NCI-H187 (cell line): ENCODE results near the gene GPR162.

ENCODE experiments used
- DNase-seq, 2 experiments: peaks; one replicate each; lab custom pipeline; 2025; lab: John Stamatoyannopoulos, UW

GPR162 gene

GRCh38 chr12:6837370-6838060 lies 15.9 kb downstream of the GPR162 start:
- no peak for DNase-seq

DNA sequence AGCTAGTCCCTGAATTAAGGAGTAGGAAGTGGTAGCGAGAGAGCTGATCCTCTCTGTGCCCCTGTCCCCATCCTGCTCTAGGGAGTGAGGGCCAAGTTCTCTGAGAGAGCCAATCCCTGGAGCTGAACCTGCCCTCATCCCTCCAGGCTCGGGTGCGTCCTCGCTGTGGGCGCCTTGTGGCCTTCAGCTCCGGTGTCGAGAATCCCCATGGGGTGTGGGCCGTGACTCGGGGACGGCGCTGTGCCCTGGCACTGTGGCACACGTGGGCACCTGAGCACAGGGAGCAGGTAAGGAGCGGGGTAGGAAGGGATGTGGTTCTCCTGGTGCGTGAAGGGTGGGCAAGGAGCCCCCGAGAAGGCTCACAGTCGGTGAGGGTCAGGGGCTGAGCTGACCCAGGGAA lies 17.2 kb downstream of the GPR162 start:
- DNase-seq: no peak

GRCh38 chr12:6839482-6840201 lies 18.0 kb downstream of the GPR162 start:
- DNase-seq: peak; percentile 54 to 80

DNA sequence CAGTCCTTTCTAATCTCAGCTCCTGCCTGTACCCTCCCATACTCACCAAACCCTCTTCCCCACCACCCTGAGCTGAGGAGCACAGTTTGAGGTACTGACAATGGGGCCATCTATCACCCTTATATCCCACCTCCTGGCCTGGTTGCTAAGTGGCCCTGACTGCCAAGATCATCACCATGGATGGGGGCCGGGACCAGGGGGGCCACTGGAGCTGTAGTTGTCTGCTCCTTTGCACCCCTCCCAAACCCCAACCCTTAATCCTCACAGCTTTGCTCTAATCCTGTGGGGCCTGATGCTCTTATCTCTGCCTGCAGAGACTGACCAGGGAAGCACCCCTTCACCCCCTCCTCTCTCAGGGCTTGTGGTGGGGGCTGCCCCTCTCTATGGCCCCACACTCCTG lies 18.7 kb downstream of the GPR162 start:
- DNase-seq: no peak

- no peak for DNase-seq
Measured at GRCh38 chr12:6840761-6841515, 19.3 kb downstream of the GPR162 start, which contains the start of gene GNB3. GNB3 (plus strand) TSS chr12:6840925; CDS start chr12:6841288, 363 bp downstream.

GRCh38 chr12:6842075-6842474 lies 20.5 kb downstream of the GPR162 start:
- DNase-seq: no peak

DNA sequence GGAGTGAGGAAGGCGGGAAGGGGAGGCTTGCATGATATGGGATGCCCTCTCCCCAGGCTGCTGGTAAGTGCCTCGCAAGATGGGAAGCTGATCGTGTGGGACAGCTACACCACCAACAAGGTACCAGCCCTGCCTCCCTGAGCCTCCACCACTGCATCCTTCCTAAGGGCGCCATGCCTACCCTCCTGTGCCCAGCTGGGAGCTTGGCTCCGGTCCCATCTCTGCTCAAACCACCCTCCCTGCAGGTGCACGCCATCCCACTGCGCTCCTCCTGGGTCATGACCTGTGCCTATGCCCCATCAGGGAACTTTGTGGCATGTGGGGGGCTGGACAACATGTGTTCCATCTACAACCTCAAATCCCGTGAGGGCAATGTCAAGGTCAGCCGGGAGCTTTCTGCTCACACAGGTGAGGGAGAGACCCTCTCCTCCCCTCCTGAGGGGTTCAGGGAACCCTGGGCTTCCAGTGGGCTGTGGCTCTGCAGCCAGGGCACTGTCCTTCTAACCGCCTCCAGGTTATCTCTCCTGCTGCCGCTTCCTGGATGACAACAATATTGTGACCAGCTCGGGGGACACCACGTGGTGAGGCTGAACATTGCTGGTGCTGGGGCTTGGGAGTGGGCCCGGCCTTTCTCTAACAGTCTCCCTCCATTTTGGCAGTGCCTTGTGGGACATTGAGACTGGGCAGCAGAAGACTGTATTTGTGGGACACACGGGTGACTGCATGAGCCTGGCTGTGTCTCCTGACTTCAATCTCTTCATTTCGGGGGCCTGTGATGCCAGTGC lies 21.7 kb downstream of the GPR162 start:
- DNase-seq: no peak

GRCh38 chr12:6845395-6845794 lies 23.8 kb downstream of the GPR162 start:
- DNase-seq: no peak

GRCh38 chr12:6846316-6846869 lies 24.8 kb downstream of the GPR162 start:
- no peak for DNase-seq

- DNase-seq: no peak
Measured at GRCh38 chr12:6847676-6848075, 26.1 kb downstream of the GPR162 start.

DNA sequence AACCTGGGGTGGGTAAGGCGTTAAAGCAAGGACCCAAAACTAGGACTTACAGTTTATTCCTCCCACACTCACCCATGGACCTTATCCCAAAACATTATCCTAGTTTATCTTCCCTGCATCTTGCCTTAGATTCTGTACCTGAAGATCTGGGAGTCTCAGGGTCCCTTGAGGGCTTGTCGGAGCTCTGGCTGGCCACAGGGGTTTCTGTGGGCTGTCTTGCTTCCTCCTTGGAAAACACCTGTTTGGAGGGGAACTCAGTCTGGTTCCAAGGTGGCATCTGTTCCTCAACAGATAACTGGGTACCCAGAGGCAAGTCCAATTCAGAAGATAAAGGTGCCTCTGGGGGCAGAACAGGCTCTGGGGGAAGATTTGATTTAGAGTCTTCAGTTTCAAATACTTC lies 27.8 kb downstream of the GPR162 start:
- DNase-seq: no peak

DNA sequence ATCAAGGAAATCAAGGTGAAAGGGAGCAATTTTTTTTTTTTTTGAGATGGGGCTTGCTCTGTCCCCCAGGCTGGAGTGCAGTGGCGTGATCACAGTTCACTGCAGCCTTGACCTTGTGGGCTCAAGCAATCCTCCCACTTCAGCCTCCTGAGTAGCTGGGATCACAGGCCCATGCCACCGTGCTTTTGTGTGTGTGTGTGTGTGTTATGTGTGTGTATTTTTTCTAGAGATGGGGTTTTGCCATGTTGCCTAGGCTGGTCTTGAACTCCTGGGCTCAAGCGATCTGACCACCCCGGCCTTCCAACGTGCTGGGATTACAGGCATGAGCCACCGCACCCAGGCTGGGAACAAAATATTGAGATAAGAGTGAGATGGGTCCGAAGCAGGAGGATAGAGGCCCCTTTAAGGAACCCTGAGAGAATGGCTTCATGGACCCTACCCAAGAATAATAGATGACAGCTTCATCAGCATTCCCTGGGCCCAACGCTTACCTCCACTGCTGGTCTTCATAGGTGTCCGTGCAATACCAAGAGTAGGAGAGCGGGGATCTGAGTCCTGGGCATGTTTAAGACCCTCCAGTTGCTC lies 28.4 kb downstream of the GPR162 start:
- no peak for DNase-seq

DNA sequence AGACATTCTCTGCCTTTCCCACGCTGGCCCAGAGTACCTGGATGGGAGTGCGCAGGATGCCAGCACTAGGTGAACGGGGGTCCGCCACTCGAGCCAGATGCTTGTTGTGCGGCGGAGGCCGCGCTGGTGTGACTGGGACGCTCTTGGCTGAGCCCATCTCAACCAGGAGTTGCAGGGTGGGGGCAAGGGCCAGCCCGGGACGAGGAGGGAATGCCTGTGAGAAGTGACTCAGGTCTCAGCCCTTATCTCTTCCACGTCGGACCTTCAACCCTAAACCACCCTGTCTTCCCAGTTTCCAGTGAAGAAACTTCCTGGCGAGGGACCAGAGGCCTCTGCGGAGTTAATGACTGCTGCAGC lies 29.2 kb downstream of the GPR162 start:
- no peak for DNase-seq

DNA sequence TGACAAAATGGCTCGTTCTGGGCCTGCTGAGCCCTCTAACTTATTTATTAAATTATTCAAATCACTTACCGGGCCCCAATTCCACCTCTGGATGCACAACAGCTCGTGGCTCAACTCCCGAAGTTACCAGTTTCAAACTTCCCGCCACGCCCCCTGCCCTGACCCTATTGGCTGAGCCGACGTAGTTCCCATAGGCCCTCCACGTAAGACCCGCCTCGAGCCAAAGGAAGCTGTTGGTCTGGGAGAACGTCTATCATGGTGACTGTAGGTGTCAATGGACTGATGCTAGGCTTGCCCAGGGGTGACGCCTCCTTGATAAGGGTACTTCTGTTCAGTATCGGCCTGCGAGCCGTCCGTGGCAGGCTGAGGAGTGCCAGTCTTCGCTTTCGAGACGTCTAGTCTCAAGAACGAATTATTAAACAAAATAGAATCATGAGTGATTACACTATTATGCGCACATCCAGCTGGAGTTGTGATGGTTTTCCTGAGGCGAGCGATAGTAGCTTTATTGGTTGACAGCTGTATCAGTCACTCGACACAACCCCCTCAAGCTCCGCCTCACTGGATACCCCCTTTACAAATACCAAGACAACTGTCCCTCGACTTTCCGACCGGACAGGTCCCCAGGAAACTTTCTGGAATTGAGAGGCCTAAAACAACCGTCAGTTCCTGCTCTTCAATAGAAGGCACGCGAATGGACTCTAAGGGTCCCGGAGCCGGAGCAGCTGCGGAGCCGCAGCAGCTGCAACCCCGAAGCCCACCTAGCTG lies 29.7 kb downstream of the GPR162 start, which contains the start of gene CDCA3:
CDCA3 (minus strand) TSS at position 134 of the 768 bp plus-strand sequence. CDS start 334 bp downstream, outside the sequence.
- DNase-seq: peak; percentile 91 to 97

- DNase-seq: peak; percentile 97 to 99
Measured at GRCh38 chr12:6851921-6852650, 30.5 kb downstream of the GPR162 start, which contains the start of gene USP5. USP5 (plus strand) TSS chr12:6852150; CDS start chr12:6852180, 30 bp downstream.

GRCh38 chr12:6852651-6853354 lies 31.2 kb downstream of the GPR162 start:
- no peak for DNase-seq

DNA sequence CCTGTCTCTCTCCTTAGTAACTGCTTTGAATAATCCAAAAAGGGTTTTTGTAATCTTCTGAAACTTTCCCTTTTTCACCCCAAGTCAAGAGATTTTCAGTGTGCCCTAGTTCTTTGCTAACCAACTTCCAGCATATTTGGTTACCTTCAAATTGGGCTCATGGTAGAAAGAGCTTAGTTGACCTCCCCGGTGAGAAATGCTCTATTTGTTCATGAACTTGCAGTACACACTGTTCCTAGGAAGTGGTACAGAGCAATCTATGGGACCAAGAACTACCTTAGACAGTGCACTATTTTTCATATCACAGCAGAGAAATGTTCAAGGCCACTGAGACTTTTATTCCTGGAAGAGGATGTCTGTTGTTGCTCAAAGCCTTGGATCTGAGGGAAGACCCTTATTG lies 32.0 kb downstream of the GPR162 start:
- DNase-seq: no peak

- no peak for DNase-seq
Measured at GRCh38 chr12:6854036-6854435, 32.4 kb downstream of the GPR162 start.

DNA sequence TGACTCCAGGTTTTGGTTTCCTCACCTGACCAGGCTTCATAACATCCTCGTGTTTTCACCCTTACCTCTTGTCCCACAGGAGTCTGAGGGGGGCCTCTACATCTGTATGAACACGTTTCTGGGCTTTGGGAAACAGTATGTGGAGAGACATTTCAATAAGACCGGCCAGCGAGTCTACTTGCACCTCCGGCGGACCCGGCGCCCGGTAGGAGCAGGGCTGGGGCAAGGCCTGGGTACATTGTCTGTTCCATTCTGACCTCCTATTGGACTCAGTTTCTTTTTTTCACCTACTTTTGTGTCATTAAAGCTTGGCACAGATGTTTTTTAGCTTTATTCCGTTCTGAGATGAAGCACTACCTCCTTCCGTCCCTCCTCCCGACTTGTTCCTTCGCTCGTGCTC lies 33.7 kb downstream of the GPR162 start:
- no peak for DNase-seq
